NCI-H2107 (cell line): Measurements from ENCODE around the gene HSP90AA1.
"Not testable (repeated sequence)": the region's sequence is repeated elsewhere in the genome, so short reads cannot be mapped to it uniquely, and the experiment has no call there.

Experiments
- DNase-seq: peaks from one replicate; lab custom pipeline; 2025; lab: John Stamatoyannopoulos, UW

HSP90AA1 gene

DNA sequence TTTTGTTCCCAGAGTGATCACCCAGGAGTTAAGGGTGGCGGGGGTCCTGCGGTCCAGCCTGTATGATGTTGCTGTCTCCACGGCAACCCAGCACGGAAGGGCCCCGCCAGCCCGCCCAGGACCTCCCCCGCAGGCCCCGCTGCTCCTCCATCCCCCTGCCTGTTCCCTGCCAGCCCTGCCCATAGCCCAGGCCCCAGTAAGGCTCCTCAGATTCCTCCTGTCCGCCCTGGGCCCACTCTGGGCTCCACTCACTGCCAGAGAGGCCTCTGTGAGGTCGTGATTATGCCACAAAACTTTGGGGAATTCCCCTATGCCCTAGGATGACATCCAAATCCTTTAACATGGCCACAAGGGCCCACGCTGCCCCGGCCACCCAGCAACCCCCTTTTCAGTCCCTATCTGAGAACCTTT, 20.8 kb downstream of the HSP90AA1 start:
- no peak for DNase-seq

DNA sequence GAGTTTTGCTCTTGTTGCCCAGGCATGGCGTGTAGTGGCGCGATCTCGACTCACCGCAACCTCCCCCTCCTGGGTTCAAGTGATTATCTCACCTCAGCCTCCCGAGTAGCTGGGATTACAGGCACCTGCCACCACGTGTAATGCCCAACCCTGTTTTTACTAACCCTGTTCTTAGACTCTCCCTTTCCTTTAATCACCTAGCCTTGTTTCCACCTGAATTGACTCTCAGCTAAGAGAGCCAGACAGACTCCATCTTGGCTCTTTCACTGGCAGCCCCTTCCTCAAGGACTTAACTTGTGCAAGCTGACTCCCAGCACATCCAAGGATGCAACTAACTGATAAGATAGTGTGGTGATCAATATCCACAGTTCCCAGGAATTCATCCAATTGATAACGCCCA, 22.3 kb downstream of the HSP90AA1 start:
- not testable (repeated sequence) for DNase-seq

DNA sequence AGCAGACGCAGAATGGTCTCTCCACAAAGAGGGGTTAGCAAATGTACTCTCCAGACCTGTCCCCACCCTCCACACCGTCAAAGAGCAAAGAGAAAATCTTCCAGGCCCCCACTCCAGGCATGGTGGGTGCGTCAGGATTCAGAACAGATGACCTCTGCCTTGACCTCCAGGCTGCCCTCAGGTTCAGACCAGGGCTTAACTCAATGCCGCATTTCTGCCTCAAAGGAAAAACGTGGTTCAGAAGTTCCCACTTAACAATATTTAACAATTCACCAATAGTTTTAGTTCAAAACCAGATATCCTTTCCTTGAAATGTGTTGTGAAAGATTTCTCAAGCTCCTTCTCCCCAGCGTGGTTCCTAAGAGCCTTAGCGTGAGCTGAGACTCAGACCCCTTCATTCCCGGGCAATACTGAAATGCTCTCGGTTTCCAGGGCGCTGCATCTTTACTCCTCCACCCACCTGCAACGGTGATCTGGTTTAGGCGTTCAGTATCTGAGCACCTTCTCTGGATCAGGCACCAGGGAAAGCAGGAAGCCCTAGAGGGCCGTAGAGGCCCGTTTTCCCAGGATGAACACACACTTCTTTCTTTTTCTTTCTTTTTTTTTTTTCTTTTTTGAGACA, 22.9 kb downstream of the HSP90AA1 start:
- no peak for DNase-seq

DNA sequence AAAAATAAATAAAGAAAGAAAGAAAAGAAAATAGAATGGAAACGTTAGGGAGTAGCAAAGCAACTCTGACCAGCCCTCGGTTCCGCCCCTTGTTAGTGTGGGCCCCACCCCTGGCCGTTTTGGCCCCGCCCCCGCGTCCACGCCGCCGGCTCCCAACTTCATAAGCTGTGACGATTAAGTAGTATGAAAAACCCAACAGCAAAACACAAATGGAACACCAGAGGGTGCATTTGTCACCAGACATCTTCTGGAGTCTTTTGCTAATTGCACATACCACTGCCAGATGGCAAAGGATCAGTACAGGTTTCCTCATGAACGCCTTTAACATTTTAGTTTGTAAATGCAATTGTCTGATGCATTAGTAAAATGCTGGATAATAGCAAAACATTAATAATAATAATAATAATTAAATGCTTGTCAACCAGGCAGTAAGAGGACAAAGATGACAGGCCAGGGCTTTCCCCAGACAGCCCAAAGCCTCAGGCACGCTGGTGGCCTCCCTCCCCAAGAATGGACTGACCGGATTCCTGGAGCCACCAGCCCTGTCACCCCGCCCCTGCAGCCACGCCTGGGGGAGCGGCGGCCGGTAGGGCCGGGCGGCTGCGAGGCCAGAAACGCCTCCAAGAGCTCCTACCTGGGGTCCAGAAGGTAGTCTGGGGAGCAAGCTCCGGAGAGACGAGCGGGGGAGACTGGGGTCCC, 23.6 kb downstream of the HSP90AA1 start:
- DNase-seq = peak; percentile 71

DNA sequence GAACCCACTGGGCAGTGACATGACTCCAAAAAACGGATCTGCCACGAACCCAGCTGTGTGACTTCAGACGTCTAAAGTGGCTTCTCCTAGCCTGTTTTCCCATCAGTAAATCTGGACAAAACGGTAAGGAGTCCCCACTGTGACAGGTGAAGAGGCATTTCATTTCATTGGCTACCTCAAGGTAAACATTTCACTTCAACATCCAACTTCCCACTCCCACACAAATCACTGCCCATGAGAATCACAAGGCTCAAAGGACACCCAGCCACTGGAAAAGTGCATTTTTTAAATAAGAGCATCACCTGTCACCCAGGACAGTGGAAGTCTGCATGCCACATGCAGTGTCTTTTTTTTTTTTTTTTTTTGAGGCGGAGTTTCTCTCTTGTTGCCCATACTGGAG, 27.9 kb downstream of the HSP90AA1 start:
- DNase-seq = no peak

DNA sequence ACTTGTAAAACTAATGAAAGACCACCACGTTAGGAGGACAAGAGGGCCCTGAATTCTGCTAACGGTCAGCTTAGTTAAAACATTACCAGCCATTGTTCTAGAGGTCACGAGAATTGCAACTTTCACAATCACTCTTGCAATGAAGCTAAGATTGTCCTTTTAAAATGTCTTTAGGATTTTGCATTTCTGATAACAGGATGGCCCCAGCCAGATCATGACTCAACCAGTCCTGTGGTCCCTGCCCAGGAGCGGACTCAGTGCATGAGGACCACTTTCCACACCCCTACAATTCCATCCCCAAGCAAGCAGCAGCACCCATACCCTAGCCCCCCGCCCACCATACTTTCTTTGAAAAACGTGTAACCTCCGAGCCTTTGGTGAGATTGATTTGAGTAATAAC, 28.7 kb downstream of the HSP90AA1 start:
- DNase-seq = no peak

DNA sequence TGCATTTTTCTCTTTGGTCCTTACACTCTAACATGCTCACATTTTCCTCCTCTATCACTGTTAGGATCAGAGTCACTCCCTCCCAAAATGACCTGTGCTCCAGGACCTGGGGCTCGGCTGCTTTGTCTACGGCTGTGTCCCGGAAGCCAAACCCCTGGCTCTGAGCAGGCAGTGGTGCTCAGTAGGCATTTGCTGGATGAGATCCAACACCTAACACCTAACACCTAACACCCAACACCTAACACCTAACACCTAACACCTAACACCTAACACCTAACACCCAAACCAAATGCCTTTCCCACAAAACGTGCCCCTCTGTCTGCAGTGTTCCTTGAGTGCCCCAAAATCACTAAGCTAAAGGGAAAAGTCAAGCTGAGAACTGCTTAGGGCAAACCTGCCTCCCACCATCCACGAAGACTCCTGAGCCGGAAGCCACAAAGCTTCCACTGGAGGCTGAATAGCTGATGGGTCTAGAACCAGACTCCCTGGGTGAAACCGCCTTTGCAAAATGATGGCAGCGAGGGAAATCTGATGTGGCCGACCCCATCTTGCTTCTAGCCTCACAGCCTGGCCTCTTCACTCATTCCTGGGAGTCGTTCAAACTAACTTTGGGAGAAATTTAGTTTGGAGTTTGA, 29.2 kb downstream of the HSP90AA1 start:
- DNase-seq = no peak

DNA sequence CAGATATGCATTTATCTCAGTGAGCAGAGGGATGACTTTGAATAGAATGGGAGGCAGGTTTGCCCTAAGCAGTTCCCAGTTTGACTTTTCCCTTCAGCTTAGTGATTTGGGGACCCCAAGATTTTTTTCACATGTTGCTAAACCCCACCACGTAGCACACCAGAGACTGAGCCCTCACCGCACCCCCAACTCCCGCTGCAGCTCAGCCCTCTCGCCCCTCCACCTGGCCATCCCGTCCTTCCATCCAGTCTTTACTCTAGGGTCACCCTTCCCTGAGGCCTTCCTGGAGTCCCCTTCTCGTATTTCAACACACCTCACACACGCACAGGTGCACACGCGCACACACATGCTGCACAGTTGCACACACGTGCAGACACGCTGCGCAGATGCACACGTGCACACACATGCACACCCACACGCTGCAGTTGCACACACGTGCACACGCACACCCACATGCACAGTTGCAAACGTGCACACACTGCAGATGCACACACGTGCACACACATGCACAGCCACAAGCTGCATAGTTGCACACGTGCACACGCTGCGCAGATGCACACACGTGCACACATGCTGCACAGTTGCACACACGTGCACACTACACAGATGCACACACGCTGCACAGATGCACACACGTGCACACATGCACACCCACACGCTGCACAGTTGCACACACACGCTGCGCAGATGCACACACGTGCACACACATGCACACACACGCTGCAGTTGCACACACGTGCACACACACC, 30.0 kb downstream of the HSP90AA1 start:
- no peak for DNase-seq

DNA sequence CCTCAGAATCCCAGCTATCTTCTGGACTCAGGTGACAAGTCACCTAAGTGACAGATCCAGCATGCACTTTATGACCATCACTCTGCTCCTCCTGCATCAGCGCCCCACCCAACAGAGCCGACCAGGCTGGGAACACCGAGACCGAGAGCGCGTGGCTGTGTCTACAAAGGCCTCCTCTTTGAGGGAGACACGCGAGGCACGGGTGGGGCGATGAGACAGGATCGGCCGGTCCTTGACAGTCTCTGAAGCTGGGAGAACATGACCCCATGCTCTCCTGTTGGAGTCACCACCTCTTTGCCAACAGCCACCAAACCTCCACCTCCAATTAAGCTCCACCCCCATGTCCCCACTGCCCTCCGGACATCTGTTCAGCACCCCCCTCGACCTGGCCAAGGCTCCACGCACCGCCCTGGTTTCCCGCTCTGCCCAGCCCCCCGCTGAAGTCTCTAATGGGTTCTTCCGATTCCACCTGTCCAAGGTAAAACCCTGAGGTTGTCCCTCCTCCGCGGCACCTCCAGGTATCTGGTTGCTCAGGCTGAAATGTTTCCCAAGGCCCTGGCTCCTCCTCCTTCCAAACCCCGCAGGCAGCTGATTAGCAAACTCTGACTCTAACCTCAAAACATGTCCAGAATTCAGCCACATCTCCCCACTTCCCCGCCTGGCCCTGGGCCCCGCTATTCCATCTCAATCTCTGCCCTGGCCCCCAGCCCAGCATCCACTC, 31.5 kb downstream of the HSP90AA1 start:
- DNase-seq = no peak

DNA sequence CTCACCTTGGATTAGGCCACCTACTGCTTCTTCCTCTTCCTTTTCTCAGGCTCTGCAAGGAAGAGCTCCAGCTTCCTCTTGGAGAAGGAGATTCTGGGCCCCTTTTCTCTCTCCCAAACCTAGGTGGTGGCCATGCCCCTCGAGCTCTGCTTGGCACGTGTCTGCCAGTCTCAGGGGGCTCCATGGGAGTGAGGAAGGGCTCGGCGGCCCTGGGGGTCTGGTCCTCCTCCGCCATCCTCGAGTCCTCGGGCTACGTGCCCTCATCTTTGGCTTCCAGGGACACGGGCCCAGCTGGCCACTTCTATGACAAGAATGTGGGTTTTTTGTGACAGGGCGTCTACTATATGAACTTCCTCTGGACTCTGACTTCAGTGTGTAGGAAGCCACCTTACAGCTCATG, 34.3 kb downstream of the HSP90AA1 start:
- DNase-seq = no peak

DNA sequence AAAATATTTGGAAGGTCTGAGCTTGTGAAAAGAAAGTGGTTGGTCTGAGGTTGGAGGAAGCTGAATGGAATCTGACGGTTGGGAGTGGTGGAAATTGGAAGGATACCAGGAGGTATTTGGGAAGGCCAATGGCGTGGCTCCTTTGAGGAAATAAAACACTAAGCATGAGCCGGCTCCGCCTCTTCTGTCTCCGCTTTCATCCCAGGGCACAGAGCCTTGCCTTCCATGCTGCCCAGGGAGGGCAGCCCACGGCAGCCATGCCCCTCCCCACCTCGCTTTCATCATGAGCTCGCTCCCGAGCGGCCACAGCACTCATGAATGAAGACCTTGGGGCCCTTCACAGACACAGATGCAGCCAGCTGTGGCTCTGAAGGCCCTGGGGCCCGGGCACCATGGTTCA, 36.2 kb downstream of the HSP90AA1 start:
- no peak for DNase-seq

DNA sequence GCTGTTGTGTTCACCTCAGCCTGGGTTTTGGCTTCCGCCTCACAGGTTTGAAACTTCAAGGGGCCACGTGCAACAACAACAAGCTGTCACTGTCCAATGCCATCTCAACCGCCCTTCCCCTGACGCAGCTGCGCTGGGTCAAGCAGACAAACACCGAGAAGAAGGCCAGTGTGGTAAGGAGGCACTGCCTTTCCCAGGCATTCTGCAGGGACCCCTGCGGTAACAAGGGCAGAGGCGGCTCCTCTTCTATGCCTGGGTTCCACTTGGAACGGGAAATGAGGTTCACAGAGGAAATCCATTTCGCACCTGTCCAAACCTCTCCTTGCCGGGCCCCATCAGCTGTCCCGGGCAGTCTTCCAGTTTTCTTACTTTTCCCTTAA, 36.8 kb downstream of the HSP90AA1 start:
- DNase-seq = no peak

DNA sequence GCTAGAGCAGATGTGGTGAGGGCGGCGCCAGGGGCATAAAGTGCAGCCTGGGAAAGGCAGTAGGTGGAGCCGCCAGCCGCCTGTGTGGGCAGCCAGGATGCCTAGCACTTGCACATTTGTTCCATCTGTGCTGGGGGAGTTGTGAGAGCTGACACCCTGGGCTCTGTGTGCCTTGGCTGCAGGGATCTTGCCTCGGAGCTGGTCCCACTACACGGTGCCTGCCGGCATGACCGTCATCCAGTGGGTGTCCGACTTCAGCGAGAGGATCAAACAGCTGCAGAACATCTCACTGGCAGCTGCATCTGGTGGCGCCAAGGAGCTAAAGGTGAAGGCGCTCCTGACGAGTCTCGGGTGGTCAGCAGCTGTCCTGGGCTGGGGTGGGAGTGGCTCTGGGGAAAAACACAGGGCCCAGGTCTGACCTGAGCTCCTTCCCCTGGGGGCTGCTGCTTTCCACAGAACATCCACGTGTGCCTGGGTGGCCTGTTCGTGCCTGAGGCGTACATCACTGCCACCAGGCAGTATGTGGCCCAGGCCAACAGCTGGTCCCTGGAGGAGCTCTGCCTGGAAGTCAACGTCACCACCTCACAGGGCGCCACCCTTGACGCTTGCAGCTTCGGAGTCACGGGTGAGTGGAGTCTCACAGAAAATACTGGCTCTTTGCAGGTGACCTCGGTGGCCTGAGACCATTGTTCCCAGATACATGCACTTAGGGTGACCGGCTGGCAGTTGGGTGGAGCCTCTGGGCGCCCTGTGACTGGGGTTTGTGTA, 37.4 kb downstream of the HSP90AA1 start:
- DNase-seq = no peak

DNA sequence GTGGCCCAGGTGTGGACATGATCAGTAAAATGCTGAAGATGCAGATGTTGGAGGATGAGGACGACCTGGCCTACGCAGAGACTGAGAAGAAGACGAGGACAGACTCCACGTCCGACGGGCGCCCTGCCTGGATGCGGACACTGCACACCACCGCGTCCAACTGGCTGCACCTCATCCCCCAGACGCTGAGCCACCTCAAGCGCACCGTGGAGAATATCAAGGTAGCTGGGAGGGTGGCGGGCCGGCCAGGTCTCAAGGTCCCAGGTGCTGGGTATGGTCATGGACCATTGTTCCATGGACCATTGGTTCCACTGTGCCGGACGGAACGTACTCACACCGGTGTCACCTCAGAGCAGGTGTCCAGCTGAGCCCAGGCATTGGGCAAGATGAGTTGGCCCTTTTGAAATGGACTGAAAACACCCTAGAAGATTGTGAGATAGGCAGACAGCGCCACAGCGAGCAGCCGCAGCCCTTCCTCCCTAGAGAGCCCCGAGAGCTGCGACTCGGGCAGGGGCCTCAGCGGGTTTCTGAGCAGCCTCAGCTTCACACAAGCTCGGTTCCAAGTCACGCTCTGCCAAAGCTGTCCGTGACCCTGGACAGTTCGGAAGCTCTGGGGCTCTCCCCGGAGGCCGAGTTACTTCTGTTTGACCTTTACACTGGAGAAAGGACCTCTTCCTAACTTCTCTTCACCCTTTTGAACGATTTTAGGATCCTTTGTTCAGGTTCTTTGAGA, 38.9 kb downstream of the HSP90AA1 start:
- no peak for DNase-seq

DNA sequence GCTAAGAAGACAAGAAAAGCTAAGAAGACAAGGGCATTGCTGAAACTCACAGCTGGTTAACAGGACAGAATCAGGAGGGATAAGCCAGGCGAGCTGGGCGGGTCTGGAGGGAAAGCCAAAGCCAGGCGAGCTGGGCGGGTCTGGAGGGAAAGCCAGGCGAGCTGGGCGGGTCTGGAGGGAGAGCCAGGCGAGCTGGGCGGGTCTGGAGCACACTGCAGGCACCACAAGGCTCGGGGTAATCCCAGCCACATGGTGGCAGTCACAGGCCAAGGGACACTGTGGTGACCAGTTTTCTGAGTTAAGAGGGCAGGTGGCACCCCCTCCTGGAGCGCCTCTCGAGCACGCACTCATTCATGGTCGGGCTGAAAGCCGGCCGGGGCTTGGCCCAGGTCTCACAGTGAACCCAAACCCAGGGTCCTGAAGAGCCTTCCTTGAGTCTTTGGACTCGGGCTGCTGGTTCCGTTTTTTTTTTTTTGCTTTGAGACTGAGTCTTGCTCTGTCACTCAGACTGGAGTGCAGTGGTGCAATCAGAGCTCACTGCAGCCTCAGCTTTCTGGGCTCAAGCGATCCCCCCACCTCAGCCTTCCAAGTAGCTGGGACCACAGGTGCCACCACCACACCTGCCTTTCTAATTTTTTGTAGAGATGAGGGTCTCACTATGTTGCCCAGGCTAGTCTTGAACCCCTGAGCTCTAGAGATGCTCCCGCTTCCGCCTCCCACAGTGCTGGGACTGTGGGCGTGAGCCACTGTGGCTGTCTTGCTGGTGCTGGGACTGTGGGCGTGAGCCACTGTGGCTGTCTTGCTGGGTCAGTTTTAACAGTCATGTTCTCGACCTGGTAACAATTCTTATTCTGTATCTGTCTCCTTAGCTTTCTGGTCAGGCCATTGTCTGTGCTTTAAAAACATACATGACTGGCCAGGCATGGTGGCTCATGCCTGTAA, 40.2 kb downstream of the HSP90AA1 start:
- peak; percentile 93 for DNase-seq

DNA sequence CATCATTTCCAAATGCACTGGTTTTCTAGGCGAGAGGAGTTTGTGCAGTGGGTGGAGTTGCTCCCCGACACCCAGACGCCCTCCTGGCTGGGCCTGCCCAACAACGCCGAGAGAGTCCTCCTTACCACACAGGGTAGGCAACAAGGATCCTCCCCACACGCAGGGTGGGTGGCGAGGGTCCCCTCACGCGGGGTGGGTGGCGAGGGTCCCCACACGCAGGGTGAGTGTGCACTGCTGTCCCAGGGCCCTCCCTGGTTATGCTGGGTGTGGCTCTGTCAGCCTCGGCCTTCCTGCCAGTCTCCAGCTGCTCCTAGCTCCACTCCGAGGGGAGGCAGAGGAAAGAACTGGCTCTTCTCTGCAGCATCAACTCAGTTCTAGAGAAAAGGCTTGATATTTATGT, 42.3 kb downstream of the HSP90AA1 start:
- no peak for DNase-seq

DNA sequence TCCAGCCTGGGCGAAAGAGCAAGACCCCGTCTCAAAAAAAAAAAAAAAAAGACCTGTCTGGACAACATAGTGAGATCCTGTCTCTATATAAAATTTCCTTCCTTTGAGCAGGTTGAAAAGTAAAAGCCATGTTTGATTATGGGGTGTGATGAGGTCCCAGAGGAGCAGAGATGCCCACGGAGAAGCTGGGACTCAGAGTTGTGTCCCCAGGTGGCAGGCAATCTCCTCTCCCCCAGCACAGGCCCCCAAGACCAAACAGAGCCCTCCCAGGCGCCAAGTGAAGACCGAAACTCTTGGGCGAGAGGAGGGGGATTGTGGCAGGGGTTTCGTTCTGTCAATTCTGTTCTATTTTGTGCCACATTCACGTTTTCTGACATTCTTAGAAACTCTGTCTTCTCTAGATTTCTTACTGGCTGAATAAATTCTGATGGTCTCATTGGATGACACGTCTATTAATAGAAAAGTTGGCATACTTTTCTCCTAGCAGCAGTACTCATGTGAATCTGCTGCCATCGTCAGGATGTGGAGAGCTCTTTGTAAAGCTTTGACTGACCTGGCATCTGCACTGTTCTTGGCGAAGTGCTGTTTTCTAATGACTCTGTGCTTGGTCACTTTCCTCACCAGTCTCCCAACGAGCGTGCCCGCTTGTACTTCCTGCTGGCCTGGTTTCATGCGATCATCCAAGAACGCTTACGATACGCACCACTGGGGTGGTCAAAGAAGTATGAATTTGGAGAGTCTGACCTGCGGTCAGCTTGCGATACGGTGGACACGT, 43.4 kb downstream of the HSP90AA1 start:
- DNase-seq = no peak

DNA sequence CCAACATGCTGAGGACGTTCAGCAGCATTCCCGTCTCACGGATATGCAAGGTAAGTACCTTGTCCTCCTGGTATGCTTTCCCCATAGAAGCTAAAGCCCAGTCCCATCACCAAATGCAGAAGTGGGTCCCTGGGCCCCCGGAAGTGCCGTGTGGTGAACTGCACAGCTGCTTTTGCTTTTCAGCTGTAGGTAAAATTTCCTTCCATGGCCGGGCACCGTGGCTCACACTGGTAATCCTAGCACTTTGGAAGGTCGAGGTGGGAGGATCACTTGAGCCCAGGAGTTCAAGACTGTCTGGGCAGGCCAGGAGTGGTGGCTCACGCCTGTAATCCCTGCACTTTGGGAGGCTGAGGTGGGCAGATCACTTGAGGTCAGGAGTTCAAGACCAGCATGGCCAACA, 44.1 kb downstream of the HSP90AA1 start:
- DNase-seq = no peak

DNA sequence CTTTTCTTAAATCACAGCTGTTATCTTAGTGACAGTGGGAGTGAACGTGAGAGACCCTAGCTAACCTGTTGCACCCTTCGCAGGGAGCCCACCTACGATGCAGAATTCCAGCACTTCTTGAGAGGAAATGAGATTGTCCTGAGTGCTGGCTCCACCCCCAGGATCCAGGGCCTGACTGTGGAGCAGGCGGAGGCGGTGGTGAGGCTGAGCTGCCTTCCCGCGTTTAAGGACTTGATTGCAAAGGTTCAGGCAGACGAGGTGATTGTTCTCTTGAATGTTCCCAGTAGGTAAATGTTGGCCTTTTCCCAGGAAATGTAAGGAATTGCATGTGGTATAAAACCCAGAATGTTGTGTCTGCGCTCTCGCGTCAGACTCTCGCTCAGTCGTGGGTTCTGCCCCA, 46.7 kb downstream of the HSP90AA1 start:
- no peak for DNase-seq
